Tibial nerve (tissue), 4 donors: ENCODE measurements around the gene AKT2.

Source experiments
- CTCF ChIP-seq, 5 experiments: fragments of 200-600 bp in 3 of 5; fragments of 450-650 bp in 2 of 5; sonication (generic) in 3 of 5; IDR thresholded peaks; one replicate each; pipeline ENCODE4 v1.5.1; 2016 to 2019; ENCODE audit warnings: antibody characterized with exemption in 5 of 5, mild to moderate bottlenecking in 3 of 5, moderate library complexity in 2 of 5
- EP300 ChIP-seq, 2 donors: sonication (generic); formaldehyde crosslinking; IDR thresholded peaks; one replicate each; pipeline ENCODE4 v1.6.1; 2017; ENCODE audit warnings: antibody characterized with exemption in 2 of 2, mild to moderate bottlenecking in 1 of 2
- POLR2A ChIP-seq, 2 donors: fragments of 450-650 bp; IDR thresholded peaks; one replicate each; pipeline ENCODE4 v1.6.1; 2017; ENCODE audit warnings: antibody characterized with exemption in 2 of 2, mild to moderate bottlenecking in 2 of 2, moderate library complexity in 2 of 2

- TF ChIP-seq CTCF (IDR thresholded peaks at IDR 0.05) = no peak
- TF ChIP-seq EP300 (IDR thresholded peaks at IDR 0.05) = no peak
- TF ChIP-seq POLR2A (IDR thresholded peaks at IDR 0.05) = no peak
Measured at GRCh38 chr19:40253611-40254092, 31.5 kb downstream of the AKT2 start.
